Esophagus muscularis mucosa (tissue), 4 donors: ENCODE measurements around the gene KDM1A. TPM values are rescaled to one million over a fixed set of nuclear protein-coding genes. Genes with fewer than 3 reads are reported as not detected.

Experiments
- DNase-seq: peaks from one replicate; pipeline ENCODE4 v3.0.0-alpha.2; 2017; ENCODE audit errors: extremely low spot score
- H3K27ac ChIP-seq, 4 donors: fragments of 200-600 bp; sonication (generic); replicated peaks in 1 of 4; 1 replicate in 3 of 4; 2 replicates in 1 of 4; pipeline ENCODE4 v1.5.1; 2016 to 2019; ENCODE audit warnings: mild to moderate bottlenecking in 1 of 4
- H3K27me3 ChIP-seq, 4 donors: fragments of 200-600 bp; sonication (generic); one replicate each; pipeline versions ENCODE4 v1.5.1 to v1.6.0; 2016 to 2019
- H3K36me3 ChIP-seq, 4 donors: fragments of 200-600 bp; sonication (generic); one replicate each; pipeline ENCODE4 v1.5.1; 2016 to 2019
- H3K4me1 ChIP-seq, 4 donors: fragments of 200-600 bp; sonication (generic); one replicate each; pipeline ENCODE4 v1.5.1; 2016 to 2019
- H3K4me3 ChIP-seq, 4 donors: fragments of 200-600 bp; sonication (generic); 1 replicate in 2 of 4; 2 replicates in 2 of 4; pipeline ENCODE4 v1.5.1; 2016 to 2019; ENCODE audit warnings: mild to moderate bottlenecking in 4 of 4, moderate library complexity in 1 of 4
- H3K9me3 ChIP-seq, 4 donors: fragments of 200-600 bp; sonication (generic); 1 replicate in 3 of 4; 2 replicates in 1 of 4; pipeline ENCODE4 v1.5.1; 2016 to 2019
- EP300 ChIP-seq: sonication (generic); formaldehyde crosslinking; IDR thresholded peaks from one replicate; pipeline ENCODE4 v1.6.1; 2017; ENCODE audit warnings: antibody characterized with exemption
- POLR2A ChIP-seq: fragments of 450-650 bp; IDR thresholded peaks from one replicate; pipeline ENCODE4 v1.6.1; 2017; ENCODE audit warnings: antibody characterized with exemption, moderate library complexity, mild to moderate bottlenecking, low read depth
- POLR2AphosphoS5 ChIP-seq, 2 donors: sonication (generic); formaldehyde crosslinking; IDR thresholded peaks; one replicate each; pipeline ENCODE4 v1.6.1; 2017; ENCODE audit warnings: antibody characterized with exemption in 2 of 2
- WGBS: methylation state at CpG from one replicate; pipeline ENCODE4 v1.1.5; 2018; 5-methylcytosine and 5-hydroxymethylcytosine counted together
- intact Hi-C: fragments of 100-400 bp; cut with DNase I; formaldehyde crosslinking; loops from one replicate; pipeline ENCODE4 v1.15.1; 2023
- total RNA-seq, 4 donors: library from RNA; depleted of rRNA; stranded (reverse); fragments of >200 nt; gene quantifications; one replicate each; pipeline versions ENCODE4 v1.1.0 to v1.2.1, GENCODE V29; 2016
- TF ChIP-seq, protein P1 (sequence below), 3 experiments: fragments of 200-600 bp in 2 of 3; fragments of 450-650 bp in 1 of 3; sonication (generic) in 2 of 3; IDR thresholded peaks; one replicate each; pipeline ENCODE4 v1.5.1; 2017 to 2019; ENCODE audit warnings: antibody characterized with exemption in 3 of 3, mild to moderate bottlenecking in 2 of 3, moderate library complexity in 1 of 3

Gene KDM1A
- total RNA-seq, 4 donors from 2014 or later: 39.0 to 70.2 (median 51.1) TPM

DNA sequence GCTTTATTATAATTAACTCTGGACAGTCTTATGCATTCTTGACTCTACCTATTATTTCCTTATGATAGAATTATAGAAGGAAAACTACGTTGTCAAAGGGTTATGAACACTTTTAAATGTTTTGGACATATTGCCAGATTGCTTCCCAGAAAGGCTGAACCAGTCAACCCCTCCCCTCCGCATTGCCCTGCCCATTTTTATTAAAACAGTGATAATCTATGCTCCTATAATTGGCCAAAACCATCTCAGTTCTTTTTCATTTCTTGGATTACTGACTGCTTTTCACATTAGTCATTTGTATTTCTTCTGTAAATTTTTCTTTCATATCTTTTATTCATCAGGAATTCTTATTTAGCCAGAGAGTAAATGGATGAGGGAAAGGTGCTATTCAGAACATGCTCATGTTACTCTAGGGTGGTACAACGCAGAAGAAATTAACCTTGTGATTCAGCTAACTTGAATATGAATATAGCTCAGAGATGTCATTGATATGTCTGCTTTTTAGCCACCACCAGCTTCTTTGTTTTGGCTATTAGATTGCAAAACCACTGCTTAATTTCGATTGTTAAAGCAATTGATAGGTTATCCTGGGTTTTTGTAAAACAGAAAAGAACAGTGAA, 32.1 kb downstream of the KDM1A start:
- no peaks in the 10 kb centered on the region for H3K9me3 ChIP-seq
- no peak for DNase-seq
- WGBS: 87% methylated on average over 4 of the region's 4 CpGs
- intact Hi-C loops: no loop called here
- TF ChIP-seq POLR2AphosphoS5 (IDR thresholded peaks at IDR 0.05): no peak
- TF ChIP-seq POLR2A: no peak
- no peak for TF ChIP-seq EP300
- TF ChIP-seq, protein P1, sequence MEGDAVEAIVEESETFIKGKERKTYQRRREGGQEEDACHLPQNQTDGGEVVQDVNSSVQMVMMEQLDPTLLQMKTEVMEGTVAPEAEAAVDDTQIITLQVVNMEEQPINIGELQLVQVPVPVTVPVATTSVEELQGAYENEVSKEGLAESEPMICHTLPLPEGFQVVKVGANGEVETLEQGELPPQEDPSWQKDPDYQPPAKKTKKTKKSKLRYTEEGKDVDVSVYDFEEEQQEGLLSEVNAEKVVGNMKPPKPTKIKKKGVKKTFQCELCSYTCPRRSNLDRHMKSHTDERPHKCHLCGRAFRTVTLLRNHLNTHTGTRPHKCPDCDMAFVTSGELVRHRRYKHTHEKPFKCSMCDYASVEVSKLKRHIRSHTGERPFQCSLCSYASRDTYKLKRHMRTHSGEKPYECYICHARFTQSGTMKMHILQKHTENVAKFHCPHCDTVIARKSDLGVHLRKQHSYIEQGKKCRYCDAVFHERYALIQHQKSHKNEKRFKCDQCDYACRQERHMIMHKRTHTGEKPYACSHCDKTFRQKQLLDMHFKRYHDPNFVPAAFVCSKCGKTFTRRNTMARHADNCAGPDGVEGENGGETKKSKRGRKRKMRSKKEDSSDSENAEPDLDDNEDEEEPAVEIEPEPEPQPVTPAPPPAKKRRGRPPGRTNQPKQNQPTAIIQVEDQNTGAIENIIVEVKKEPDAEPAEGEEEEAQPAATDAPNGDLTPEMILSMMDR (IDR thresholded peaks at IDR 0.05): no peak
- H3K36me3 ChIP-seq: peaks cover 11 to 49% (median 24%) of the 10 kb centered on the region in 4 donors
- no peak overlapping the region for H3K4me3 ChIP-seq
- H3K27ac ChIP-seq: no peak overlapping the region
- H3K4me1 ChIP-seq: peaks cover 0 to 7% (median 3%) of the 10 kb centered on the region in 4 donors
- no peaks in the 10 kb centered on the region for H3K27me3 ChIP-seq

DNA sequence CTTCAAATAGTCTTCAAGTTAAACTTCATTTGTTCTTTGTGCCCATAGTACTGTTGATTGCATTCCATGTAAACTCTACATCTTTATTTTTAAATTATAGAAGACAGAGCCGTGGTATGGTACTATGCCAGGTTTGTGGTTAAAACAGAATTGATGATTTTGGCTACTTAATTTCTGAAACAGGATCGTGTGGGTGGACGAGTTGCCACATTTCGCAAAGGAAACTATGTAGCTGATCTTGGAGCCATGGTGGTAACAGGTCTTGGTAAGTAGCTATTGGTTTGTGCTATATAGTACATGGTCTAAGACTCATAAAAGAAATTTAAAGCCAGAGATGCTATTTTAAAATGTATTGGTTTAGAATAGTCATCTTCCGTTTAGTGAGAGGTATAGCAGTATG, 38.0 kb downstream of the KDM1A start:
- peaks cover 38 to 89% (median 69%) of the 10 kb centered on the region in 4 donors for H3K36me3 ChIP-seq
- WGBS: 90% methylated on average over 5 of the region's 5 CpGs
- intact Hi-C loops: no loop called here

DNA sequence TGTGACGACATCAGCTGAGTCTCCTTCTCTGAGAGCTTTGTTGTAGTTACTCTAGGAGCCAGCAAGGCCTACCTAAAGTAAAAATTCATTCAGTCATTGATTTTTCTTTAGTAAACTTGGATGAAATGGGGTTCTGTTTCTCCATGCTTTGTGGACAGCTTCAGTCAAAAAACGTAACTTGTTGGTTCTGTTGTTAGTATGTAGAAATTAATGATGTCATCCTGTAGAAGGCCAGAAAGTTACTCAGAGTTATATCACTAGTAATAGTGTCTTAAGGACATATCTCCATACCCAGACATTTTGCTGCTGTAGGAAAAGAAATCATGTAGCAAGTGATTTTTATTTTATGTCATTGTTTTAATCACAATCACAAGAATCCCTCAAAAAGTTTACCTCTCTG, 43.0 kb downstream of the KDM1A start:
- no peaks in the 10 kb centered on the region for H3K27me3 ChIP-seq
- peaks cover 27 to 91% (median 64%) of the 10 kb centered on the region in 4 donors for H3K36me3 ChIP-seq
- H3K4me3 ChIP-seq: no peak overlapping the region
- H3K9me3 ChIP-seq: no peaks in the 10 kb centered on the region
- no peak overlapping the region for H3K27ac ChIP-seq
- WGBS: 76% methylated on average over 2 of the region's 2 CpGs
- no peak for TF ChIP-seq EP300
- no peak for TF ChIP-seq POLR2A
- TF ChIP-seq, protein P1 (IDR thresholded peaks at IDR 0.05): no peak
- no peak for TF ChIP-seq POLR2AphosphoS5 (IDR thresholded peaks at IDR 0.05)
- no peaks in the 10 kb centered on the region for H3K4me1 ChIP-seq
- no peak for DNase-seq
- intact Hi-C loops: no loop called here

More for the DNA sequence above, 38.0 kb downstream of the KDM1A start:
- no peak for DNase-seq
- Histone ChIP-seq H3K4me3 (no peak overlapping the region), H3K9me3 (no peaks in the 10 kb centered on the region), H3K27ac (no peak overlapping the region), H3K27me3 (no peaks in the 10 kb centered on the region), H3K4me1 (no peaks in the 10 kb centered on the region)
- TF ChIP-seq POLR2AphosphoS5 (IDR thresholded peaks at IDR 0.05) (no peak), POLR2A (no peak), EP300 (no peak)
- TF ChIP-seq, protein P1 (IDR thresholded peaks at IDR 0.05): no peak

DNA sequence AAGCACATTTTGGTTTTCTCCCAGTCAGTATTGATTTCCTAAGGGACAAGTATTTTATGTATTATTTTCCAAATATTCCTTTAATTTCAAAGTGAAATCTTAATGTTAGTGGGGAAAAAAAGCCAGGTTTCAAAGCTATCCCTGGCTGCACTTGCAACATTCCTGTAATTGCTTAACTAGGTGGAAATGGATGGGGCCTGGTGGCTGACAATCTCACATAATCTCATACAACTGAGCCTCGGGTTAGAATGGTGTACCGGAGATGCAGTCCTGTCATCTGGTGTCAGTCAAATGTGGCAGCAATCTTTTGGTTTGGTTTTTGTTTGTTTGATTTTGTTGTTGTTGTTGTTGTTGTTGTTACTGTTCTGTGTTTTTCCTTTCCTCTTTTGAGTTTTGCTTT, 46.1 kb downstream of the KDM1A start:
- H3K27ac ChIP-seq: no peak overlapping the region
- H3K9me3 ChIP-seq: no peaks in the 10 kb centered on the region
- WGBS: 90% methylated on average over 2 of the region's 2 CpGs
- peaks cover 16 to 84% (median 64%) of the 10 kb centered on the region in 4 donors for H3K36me3 ChIP-seq
- H3K4me1 ChIP-seq: no peaks in the 10 kb centered on the region
- TF ChIP-seq POLR2A (no peak), POLR2AphosphoS5 (IDR thresholded peaks at IDR 0.05) (no peak), EP300 (no peak)
- TF ChIP-seq, protein P1 (IDR thresholded peaks at IDR 0.05): no peak
- intact Hi-C loops: no loop called here
- H3K4me3 ChIP-seq: no peak overlapping the region
- H3K27me3 ChIP-seq: no peaks in the 10 kb centered on the region
- DNase-seq: no peak

DNA sequence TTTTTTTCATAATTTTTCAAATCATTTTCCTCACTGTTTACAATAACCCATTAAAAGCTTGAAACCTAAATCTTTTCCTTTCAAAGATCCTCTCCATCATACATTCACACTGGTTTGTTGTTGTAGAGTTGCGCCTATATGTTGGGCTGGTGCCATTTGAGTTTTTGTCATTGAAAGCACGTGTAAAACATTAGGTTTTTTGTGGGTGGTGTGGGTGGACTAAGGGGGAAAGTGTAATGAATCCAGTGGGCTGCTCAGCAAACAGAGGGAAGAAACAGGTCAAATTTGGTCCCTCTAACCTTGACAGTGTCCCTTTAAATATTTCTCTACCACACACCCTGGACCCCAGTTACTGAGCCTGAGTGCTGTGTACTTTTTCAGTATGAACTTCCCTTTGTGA, 46.8 kb downstream of the KDM1A start:
- Histone ChIP-seq H3K9me3 (no peaks in the 10 kb centered on the region), H3K4me1 (no peaks in the 10 kb centered on the region), H3K27ac (no peak overlapping the region), H3K36me3 (peaks cover 13 to 83% (median 64%) of the 10 kb centered on the region in 4 donors), H3K4me3 (no peak overlapping the region), H3K27me3 (no peaks in the 10 kb centered on the region)
- 88% methylated on average over 2 of the region's 2 CpGs for WGBS
- intact Hi-C loops: no loop called here
- TF ChIP-seq, protein P1 (IDR thresholded peaks at IDR 0.05): no peak
- TF ChIP-seq POLR2A (no peak), POLR2AphosphoS5 (IDR thresholded peaks at IDR 0.05) (no peak), EP300 (no peak)
- no peak for DNase-seq
